ENCODE data around the gene FAM209A. TPM values are rescaled to one million over a fixed set of nuclear protein-coding genes. Genes with fewer than 3 reads are reported as not detected.
"Not testable (repeated sequence)": the region's sequence is repeated elsewhere in the genome, so short reads cannot be mapped to it uniquely, and the experiment has no call there.

FAM209A gene, protein sequence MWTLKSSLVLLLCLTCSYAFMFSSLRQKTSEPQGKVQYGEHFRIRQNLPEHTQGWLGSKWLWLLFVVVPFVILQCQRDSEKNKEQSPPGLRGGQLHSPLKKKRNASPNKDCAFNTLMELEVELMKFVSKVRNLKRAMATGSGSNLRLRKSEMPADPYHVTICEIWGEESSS
- total RNA-seq (10 to 100 TPM; 31.3 to 53.7 TPM), polyA plus RNA-seq (ENCODE audit: insufficient read depth, low read depth, low replicate concordance) (111 TPM)
- long read RNA-seq, donor 1, result 0 reads
- long read RNA-seq, donor 2, result 0 reads

GRCh38 chr20:56524444-56524843, at the start of gene FAM209A:
TSS of gene FAM209A (plus strand) at chr20:56524744. CDS start at chr20:56524809, 65 bp downstream.
- H3K27ac ChIP-seq; H3K4me1 ChIP-seq; DNase-seq; H3K27me3 ChIP-seq; H3K4me3 ChIP-seq; H3K36me3 ChIP-seq (ENCODE audit: low read depth, missing control alignments); H3K9me3 ChIP-seq; intact Hi-C loops (cut with DNase I; ENCODE audit: low total_unique reads): not testable (repeated sequence)
- 84 to 92% methylated on average over 5 to 7 of the region's 7 CpGs for WGBS, 2 donors

DNA sequence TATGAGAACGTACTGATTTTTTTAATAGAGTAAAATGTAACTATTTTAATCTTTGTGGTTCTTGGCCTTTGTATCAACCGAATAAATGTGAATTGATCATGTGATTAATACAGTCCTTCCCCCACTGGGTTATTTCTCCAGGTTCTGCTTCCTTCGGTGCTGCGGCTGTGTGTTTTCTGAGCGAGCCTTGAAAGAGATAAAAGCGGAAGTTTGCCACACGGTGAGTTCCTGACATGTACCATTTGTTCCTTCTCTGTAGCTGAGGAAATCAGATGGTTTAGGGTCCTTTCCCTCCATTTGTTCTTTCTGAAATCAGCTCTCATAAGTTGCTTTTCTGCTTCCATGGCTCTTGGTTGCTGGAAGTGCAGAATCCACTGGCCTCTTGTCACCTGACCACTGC, 40.6 kb upstream of the FAM209A start:
- DNase-seq, result peak; percentile 48
- Histone ChIP-seq H3K27ac (peak overlapping the region; percentile 35 to 60), H3K4me3 (no peak overlapping the region), H3K9me3 (no peaks in the 10 kb centered on the region), H3K4me1 (no peaks in the 10 kb centered on the region), H3K27me3 (no peaks in the 10 kb centered on the region), H3K36me3 (ENCODE audit: low read depth, missing control alignments) (no peaks in the 10 kb centered on the region)
- intact Hi-C loops (cut with DNase I; ENCODE audit: low total_unique reads), result no loop called here
- TF ChIP-seq, protein P1, sequence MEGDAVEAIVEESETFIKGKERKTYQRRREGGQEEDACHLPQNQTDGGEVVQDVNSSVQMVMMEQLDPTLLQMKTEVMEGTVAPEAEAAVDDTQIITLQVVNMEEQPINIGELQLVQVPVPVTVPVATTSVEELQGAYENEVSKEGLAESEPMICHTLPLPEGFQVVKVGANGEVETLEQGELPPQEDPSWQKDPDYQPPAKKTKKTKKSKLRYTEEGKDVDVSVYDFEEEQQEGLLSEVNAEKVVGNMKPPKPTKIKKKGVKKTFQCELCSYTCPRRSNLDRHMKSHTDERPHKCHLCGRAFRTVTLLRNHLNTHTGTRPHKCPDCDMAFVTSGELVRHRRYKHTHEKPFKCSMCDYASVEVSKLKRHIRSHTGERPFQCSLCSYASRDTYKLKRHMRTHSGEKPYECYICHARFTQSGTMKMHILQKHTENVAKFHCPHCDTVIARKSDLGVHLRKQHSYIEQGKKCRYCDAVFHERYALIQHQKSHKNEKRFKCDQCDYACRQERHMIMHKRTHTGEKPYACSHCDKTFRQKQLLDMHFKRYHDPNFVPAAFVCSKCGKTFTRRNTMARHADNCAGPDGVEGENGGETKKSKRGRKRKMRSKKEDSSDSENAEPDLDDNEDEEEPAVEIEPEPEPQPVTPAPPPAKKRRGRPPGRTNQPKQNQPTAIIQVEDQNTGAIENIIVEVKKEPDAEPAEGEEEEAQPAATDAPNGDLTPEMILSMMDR (IDR thresholded peaks at IDR 0.05), result no peak
- TF ChIP-seq POLR2A (IDR thresholded peaks at IDR 0.05), result no peak
- 51 to 74% methylated on average over 7 of the region's 7 CpGs for WGBS, 2 donors

DNA sequence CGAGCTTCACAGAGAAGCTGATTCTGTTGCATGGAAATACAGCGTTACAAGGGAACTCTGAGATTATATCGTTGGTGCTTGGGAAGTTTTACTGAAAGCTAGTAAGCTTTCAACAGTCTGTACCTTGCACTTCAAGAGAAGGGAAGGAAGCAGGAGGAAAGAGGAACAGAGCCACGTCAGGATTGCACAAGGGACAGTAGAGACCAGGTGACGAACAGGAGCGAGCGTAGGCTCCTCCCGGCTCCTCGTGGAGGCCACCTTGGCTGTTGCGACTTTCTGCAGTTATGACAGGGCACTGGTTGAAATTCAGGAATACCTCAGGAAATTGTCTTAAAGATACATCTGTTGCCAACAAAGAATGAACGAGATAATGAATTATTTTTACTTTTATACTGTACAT, 37.3 kb upstream of the FAM209A start:
- H3K36me3 ChIP-seq (ENCODE audit: low read depth, missing control alignments), result no peaks in the 10 kb centered on the region
- H3K4me3 ChIP-seq, result no peak overlapping the region
- 76 to 81% methylated on average over 11 of the region's 11 CpGs for WGBS, 2 donors
- no peak overlapping the region for H3K27ac ChIP-seq
- DNase-seq, result no peak
- no peaks in the 10 kb centered on the region for H3K27me3 ChIP-seq
- no peaks in the 10 kb centered on the region for H3K9me3 ChIP-seq
- H3K4me1 ChIP-seq, result no peaks in the 10 kb centered on the region
- TF ChIP-seq, protein P1 (IDR thresholded peaks at IDR 0.05), result no peak
- TF ChIP-seq POLR2A (IDR thresholded peaks at IDR 0.05), result no peak
- intact Hi-C loops (cut with DNase I; ENCODE audit: low total_unique reads), result no loop called here

DNA sequence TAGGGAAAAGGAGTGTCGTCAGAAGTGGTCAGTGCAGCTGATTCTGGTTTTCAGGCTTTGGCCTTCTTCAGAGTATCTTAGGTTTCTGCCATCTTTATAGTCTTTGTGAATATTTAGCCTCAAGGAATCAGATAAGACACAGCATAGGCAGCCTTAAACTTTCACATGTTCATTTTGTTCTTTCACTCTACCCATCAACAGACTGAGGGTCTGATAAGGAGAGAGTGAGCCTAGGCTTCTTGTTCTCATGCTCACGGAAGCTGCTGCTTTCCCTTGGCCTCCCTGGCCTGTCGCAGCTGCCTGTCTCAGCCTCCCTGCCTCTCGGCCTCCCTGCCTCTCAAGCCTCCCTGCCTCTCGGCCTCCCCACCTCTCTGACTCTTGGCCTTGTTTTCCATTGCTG, 36.0 kb upstream of the FAM209A start:
- WGBS, 2 donors, result 79 to 85% methylated on average over 5 of the region's 5 CpGs
- no peaks in the 10 kb centered on the region for H3K36me3 ChIP-seq (ENCODE audit: low read depth, missing control alignments)

GRCh38 chr20:56501116-56501515, 23.4 kb upstream of the FAM209A start:
- no peak for DNase-seq
- 97 to 100% methylated on average over 1 of the region's 1 CpG for WGBS, 2 donors
- no peak overlapping the region for H3K4me3 ChIP-seq

More for the DNA sequence above, 36.0 kb upstream of the FAM209A start:
- intact Hi-C loops (cut with DNase I; ENCODE audit: low total_unique reads), result no loop called here
- H3K4me1 ChIP-seq, result no peaks in the 10 kb centered on the region
- no peak overlapping the region for H3K27ac ChIP-seq
- TF ChIP-seq, protein P1 (IDR thresholded peaks at IDR 0.05), result no peak
- no peak for TF ChIP-seq POLR2A (IDR thresholded peaks at IDR 0.05)
- no peaks in the 10 kb centered on the region for H3K9me3 ChIP-seq
- no peaks in the 10 kb centered on the region for H3K27me3 ChIP-seq
- no peak overlapping the region for H3K4me3 ChIP-seq
- DNase-seq, result no peak

More at GRCh38 chr20:56501116-56501515, 23.4 kb upstream of the FAM209A start:
- Histone ChIP-seq H3K27me3 (no peaks in the 10 kb centered on the region), H3K36me3 (ENCODE audit: low read depth, missing control alignments) (no peaks in the 10 kb centered on the region), H3K4me1 (no peaks in the 10 kb centered on the region), H3K9me3 (no peaks in the 10 kb centered on the region), H3K27ac (peak overlapping the region in 1 of 2 donors; percentile 9)
- TF ChIP-seq, protein P1 (IDR thresholded peaks at IDR 0.05), result no peak
- no peak for TF ChIP-seq POLR2A (IDR thresholded peaks at IDR 0.05)
- intact Hi-C loops (cut with DNase I; ENCODE audit: low total_unique reads), result no loop called here

Measured in testis (tissue), 5 donors.